Measurements from ENCODE around the gene NUDT8.
"Not testable (repeated sequence)": the region's sequence is repeated elsewhere in the genome, so short reads cannot be mapped to it uniquely, and the experiment has no call there.

The NUDT8 gene

DNA sequence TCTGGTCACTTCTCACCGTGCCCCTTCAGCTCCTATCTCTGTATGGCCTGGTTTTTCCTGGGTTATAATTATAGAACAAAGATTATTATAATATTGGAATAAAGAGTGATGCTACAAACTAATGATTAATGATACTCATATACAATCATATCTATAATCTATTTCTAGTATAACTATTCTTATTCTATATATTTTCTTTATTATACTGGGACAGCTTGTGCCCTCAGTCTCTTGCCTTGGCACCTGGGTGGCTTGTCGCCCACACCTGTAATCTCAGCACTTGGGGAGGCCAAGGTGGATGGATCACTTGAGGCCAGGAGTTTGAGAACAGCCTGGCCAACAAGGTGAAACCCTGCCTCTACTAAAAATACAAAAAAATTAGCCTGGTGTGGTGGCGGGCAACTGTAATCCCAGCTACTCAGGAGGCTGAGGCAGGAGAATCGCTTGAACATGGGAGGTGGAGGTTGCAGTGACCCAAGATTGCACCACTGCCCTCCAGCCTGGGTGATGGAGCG lies 30.0 kb upstream of the NUDT8 start:
- DNase-seq, result not testable (repeated sequence)

DNA sequence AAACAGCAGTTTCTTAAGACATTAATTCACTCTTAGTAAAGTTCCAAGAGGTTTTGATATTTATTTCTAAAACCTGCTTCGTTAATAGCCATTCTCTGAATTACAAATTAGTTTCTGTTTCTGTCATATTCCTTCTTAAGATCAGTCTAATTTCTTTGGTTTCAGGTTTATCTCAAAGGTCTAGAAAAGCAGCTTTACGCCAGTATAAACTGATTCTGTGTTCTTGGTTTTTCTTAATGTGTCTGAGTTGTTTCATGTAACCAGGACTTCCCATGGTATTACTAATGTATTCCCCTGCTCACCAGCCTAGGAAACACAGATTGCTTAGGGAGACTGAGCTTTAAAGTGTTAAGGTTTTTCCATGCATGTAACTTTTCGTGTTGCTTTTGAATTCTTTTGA lies 27.6 kb upstream of the NUDT8 start:
- DNase-seq, result no peak

DNA sequence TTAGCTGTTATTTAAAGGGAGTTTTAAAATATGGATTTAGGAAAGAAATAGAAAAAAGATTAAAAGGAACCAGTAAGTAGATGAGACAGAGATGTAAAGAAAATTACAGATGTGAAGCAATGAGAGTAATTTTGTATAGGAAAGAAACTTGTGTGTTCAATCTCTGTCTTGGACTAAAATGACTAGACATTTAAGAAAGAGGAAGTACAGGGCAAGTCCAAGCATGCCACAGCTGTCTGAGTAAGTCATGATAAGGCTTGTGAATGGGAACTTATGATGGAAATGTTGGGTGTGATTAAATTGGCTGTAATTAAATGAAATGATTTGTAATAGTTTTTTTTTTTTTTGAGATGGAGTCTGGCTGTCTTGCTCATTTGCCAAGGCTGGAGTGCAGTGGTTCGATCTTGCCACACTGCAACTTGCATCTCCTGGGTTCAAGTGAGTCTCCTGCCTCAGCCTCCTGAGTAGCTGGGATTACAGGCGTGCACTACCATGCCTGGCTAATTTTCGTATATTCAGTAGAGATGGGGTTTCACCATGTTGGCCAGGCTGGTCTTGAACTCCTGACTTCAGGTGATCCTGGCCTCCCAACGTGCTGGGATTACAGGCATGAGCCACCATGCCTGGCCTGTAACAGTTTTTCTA lies 26.7 kb upstream of the NUDT8 start:
- DNase-seq, result peak; percentile 56 to 61

DNA sequence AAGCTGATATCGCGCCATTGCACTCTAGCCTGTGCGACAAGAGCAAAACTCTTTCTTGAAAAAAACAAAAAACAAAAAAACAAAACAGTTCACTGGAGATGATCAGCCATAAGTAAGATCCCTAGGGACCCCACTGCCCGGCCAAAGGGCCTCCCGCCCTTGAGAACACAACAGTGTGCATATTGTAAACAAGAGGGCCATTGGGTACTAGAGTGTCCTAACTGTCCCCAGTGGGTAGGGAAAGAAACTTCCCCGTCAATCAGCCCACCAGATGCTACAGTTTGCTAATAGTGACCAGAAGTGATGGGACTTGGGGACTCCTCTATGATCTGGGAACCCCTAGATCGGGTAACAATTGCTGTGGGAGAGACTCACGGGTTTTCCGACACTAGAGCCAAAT lies 24.5 kb upstream of the NUDT8 start:
- no peak for DNase-seq

DNA sequence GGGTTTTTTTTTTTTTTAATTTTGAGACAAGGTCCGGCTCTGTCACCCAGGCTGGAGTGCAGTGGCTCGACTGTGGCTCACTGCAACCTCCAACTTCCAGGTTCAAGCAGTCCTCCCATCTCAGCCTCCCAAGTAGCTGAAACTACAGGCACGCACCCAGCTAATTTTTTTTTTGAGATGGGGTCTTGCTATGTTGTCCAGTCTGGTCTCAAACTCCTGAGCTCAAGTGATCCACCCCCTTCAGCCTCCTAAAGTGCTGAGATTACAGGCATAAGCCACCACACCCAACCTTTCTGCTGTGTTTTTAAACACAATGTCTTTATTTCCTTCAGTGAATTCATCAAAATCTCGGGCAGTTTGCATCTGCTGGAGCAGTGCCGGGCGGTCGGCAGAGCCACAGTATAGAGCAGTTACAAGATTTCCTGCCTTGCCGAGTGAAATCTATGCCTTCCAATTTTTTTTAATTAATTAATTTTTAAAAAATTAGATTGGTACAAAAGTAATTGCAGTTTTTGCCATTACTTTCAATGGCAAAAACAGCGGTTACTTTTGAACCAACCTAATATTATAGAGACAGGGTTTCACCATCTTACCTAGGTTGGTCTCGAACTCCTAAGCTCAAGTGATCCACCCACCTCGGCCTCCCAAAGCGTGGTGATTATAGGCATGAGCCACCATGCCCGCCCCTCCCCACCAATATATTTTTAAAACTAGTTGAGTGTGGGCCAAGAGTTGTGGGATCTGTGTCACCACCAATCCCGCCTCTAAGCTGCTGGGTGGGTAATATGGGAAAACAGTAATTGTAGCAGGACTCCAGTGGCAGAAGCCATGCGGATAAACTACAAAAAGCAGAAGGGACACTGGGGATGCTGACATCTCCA lies 23.5 kb upstream of the NUDT8 start:
- DNase-seq, result no peak

DNA sequence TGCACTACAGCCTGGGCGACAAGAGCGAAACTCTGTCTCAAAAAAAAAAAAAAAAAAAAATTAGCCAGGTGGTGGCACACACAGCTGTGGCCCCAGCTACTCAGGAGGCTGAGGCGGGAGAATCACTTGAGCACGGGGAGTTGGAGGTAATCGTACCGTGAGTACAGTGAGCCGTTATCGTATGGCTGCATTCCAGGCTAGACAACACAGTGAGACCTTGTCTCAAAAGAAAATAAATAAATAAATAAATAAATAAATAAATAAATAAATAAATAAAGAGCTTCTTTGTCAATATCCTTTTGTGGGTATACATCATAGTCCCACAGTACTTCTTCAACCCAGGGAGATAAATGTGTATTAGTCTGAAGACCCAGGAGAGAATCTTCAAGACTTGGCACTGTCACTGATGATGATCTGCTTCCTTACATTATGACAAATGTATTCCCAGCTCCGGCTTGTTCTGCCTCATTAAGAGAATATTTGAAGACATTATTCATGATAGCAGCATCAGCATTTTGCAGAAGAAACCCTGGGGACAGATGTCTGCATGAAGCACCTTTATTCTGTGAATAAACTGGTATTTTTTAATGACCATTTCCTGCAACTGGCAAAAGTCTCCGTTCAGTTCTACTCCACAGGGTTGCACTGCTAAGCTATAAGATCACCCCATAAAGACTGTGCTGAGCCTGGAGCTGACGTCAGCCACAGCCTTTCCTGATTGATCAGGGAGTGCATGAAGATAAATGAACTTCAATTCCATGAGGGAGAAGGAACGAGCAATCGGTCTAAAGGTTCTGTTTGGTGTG lies 22.4 kb upstream of the NUDT8 start:
- DNase-seq, result no peak

DNA sequence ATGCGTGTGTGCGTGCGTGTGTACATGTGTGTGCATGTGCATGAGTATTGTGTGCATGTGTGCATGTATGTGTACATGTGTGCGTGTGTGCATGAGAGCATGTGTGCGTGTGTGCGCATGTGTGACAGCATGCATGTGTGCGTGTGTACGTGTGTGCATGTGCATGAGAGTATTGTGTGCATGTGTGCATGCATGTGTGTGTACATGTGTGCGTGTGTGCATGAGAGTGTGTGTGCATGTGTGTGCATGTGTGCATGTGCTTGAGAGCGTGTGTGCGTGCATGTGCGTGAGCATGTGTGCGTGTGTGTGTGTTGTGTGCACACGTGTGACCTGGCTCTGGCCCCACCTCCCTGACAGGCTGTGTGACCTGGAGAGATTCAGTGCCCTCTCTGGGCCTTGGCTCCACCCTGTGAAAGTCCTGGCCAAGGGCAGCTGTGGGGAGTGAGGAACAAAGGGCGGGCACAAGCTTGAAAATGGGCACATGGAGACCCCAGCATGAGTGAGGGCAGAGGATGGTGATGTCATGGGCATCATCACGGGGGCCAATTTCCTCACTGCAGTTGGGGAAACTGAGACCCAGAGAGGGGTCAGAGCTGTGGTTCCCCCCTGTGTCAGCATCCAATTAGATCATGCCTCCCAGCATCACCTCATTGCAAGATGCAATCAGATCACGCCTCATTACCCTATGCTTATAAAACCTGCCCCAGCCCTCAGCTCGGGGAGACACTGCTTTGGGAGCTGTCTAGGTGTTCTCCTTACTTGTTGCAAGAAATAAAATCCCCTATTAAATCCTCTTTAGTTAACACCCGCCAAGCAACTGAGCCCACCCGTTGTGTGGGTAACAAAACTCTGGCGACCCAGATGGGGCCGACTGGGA lies 20.1 kb upstream of the NUDT8 start:
- DNase-seq, result no peak

DNA sequence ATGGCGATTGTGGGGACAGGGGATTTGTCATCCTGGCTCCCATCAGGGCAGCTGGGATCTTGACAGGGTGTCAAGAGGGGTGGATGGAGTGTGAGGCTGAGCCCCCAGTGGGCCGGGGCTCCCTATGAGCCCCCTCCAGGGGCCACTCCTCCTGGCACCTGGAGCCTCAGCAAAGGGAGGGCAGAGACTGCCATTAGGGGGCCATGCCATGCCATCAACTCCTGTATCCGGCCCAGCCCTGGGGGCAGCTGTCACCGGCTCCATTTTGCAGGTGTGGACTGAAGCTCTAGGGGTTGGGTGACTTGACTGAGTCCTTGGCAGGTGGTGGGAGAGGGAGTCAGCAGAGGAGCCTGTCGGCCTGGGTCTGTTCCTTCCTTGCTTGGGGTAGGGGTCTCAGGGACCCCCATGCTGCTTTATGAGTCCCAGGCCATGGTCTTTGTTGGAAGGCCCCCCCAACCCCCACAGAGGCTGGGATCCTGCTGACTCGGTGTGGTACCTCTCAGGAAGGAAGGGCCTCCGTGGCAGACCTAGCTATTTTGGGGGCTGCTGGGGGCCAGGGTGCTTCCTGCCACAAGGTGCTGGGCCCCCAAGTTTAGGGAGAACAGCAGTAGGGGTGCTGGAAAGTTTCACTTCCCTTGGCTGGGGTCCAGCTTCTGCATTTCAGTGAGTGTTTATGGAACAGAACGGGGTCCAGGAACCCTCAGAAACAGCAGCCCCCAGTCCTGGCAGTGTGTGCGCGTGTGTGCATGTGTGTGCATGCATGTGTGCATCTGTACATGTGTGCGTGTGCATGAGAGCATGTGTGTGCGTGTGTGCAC lies 19.3 kb upstream of the NUDT8 start:
- peak; percentile 42 to 47 for DNase-seq

DNA sequence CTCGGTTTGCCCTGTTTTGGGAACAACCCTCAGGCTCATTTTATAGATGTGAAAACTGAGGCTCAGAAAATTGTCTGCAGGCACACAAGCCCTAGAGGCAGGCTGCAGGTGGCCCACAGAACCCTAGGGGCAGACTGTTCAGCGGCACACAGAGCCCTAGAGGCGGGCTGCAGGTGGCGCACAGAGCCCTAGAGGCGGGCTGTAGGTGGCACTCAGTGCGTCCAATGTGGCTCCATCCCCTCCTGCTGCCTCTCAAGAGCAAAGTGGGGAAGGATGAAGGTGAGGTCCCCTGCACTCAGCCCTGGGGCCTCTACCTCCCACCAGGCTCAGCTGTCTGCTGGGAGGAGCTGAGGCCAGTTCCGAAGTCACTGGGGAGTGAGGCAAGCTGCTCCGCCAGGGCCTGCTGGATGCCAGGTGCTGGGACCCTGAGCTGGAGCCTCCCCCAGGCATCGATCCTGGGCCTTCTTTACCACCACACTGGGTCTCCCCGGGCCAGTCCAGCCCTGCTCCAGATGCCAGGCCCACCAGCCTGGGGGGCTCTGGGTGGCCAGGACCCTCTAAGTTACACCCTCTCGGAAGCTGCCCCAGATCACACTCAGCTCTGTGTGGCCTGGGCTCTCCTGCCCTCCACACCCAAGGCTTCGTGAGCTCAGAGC lies 18.5 kb upstream of the NUDT8 start:
- peak in 1 of 2 donors; percentile 34 for DNase-seq

DNA sequence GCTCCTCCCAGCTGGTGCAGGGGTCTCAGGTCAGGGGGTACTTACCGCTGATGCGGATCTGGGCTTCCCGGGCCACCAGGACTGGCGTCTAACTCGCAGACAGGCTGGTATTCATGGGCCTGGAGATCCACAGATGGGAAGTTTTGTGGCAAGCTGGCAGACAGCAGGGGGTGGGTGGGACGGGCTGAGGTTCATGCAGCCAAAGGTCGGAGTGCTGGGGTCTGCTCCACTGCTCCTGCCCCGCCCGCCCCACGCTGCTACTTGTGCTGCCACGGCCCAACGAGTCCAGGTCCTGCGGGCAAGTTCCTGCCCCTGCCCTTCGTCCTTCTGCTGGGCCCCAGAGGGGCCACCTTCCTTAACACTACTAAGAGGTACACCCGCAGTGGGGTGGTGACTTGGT lies 17.7 kb upstream of the NUDT8 start:
- DNase-seq, result no peak

DNA sequence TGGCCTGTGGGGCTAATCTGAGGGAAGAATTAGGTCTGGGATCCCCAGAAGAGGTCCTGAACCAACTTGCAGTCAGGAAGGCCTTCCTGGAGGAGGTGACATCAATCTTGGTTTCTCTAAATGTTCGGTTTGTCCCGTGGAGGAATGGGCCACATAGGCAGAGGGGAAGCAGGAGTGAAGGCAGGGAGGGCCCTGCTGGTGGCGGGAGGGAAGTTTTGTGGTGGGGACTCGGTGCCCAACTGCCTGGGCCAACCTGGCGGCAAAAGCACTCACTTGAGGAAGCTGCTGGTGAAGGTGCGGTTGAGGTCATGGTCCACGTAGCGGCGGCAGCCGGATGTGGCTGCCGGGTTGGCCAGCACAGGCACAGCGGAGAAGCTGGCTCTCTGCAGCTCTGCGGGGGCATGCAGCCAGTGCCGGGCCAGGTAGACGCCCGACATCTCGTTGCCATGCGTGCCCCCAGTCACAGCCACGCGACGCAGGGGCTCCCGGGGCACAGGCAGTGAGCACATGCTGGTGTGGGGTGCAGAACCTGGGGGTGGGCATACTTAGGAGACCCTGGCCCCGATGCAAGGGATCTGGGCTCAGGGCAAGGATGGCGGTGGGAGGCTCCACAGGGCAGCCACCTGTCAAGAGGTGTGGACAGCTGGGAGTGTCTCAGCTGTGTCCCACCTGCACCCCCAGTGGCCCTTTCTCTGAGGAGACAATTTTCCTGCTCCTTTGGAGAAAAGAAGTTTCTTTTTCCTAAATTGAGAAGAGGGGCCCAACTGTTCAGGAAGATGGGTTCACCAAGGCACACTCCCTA lies 17.0 kb upstream of the NUDT8 start:
- DNase-seq, result peak in 1 of 2 donors; percentile 6

DNA sequence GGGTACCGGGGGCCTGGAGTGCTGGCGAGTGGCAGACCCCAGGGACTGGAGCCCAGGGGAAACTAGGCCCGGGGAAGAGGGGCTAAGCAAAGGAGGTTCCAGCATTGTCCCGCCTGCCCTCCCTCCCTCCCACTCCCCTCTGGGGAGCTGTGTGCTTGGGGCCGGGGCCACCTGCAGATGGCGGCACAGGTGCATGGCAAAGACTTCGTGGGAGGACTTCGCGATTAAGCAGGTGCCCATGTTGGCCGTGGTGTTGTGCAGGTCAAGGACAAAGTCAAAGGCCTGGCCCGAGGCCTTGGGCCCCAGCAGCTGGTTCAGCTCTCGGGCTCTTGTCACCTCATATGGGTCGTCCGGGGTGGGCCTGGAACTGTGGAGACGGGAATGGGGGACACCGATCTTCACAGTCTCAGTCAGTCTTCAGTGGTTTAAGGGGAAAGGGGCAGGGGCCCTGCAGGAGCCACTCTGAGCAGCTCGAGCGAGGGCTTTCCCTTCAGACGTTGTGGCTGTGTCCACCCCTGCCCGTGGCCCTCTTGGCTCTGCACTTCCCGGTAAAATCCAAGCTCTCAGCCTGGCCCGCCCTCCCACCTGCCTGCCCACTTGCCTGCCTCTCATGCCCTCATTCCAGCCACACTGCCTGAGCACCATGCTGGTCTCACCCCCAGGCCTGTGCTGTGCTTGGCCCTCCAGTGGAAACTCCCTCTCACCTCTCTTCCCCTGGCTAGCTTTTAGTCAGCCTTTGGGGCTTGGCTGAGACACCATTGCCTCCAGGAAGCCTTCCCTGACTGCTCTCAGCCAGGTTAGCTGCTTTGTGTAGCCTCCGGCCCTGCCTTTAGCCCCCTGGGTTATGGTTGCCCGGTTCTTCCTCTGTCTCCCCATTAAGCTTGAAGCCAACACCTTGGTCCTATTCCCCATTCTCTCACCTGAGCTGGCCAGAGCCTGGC lies 16.1 kb upstream of the NUDT8 start:
- no peak for DNase-seq

DNA sequence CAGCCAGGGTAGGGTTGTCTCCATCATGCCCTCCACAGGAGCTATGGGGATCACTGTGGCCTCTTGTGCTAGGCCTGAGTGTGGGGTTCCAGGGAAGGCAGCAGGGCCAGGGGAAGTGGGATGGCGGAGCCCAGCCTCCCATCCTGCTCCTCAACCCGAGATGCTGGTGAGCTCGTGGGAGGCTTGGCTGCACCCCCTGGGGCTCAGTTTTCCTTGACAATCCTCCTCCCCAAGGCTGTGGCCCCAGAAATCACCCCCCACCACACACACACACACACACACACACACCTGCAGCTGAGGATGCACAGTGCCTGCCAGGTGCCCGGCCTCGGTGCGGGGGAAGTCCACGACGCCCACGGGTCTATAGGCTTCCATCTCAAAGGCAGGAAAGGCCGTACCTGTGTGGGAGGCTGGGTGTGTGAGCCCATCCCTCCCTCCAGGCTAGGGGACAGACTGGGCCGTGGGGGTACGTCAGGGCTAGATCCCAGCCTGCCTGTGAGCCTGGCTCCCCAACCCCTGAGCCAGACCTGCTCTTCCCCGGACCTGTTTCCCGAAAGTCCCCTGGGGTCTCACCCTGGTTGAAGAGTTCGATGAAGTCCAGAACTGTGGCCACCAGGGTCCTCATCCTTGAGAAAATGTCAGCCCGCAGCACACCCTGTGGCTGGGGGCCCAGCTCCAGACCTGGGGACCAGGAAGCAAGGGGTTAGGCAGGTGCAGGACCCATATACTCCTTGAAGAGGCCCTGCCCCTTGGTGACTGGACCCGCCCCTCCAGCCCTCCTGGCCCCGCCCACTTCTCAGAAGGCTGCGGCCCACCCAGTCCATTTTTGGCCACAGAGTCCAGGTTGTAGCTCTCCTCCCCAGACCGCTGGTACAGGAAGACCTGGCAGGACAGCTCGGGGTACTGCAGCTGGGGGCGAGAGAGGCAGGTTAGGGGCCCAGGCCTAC lies 15.0 kb upstream of the NUDT8 start:
- no peak for DNase-seq

DNA sequence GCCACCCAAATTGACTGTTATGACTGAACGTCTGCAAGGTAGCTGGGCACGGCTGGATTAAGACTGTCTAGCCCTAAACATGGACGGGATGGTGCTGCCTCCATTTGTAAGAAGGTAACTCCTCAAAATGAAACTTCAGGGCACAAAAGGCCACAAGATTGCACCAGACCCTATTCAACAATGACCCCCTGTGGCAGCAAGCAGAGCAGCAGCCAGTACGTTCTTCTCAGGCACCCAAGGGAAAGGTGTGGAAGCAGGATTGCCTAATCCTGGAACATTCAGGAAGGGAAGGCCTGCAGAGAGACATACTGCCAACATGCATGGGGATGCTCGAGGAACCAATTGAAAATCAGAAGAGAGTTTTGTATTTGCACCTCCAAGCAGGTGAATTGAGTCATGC lies 14.3 kb upstream of the NUDT8 start:
- peak in 1 of 2 donors; percentile 11 for DNase-seq

DNA sequence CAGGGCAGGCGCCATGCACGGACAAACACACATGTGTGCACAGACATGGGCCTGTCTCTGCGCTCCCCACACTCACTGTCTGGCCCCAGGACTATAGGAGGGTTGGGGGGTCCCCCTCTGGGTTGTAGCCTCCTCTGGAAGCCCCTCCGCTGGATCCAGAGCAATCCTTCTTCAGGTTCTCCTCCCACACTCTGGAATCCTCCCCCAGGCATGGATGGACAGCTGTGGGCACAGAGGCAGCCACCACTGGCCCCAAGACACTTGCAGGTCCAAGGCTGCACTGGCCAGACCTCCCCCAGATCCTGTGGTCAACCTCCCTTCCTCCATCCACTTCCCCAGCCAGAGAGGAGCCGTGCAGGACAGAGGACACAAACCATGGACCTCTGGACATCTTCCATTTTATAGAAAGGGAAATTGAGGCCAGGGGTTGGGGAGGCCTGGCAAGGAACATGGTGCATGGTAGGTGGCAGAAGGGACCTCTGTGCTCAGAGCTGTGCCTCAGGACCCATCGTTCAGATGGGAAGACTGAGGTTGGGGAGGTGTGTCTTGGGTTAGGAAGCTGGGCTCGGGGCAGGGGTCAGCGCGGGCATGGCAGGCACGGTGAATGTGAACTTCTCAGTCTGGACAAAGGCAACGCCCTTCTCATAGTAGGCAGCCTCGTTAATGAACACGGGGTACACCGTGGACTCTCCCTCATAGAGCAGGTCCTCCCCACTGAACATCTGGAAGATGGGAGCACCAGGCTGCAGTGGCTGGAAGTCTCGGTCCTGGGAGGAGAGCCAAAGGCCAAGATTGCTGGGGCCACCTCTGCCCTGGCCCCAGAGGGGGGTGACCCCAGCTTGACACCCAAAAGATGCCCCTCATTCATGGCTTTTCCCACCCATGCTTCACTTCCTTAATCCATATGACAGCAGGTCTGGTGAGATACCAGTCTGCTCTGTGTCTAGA lies 12.7 kb upstream of the NUDT8 start:
- no peak for DNase-seq
